DOHH2 (cell line): ENCODE results near the gene TSSK6.

Experiments
- H3F3A ChIP-seq: fragments of 200-600 bp; sonication (generic), shearing (Covaris generic); 2 replicates; pipeline ENCODE4 v1.6.0; 2016; ENCODE audit warnings: antibody characterized with exemption, mild to moderate bottlenecking; ENCODE audit not compliant: control insufficient read depth, insufficient read depth
- H3K27ac ChIP-seq: fragments of 200-600 bp; sonication (generic); 2 replicates; pipeline ENCODE4 v1.5.1; 2014; ENCODE audit warnings: low read depth, mild to moderate bottlenecking, low read length, moderate library complexity
- H3K27me3 ChIP-seq: fragments of 200-600 bp; sonication (generic); 2 replicates; pipeline ENCODE4 v1.6.1; 2014; ENCODE audit warnings: mild to moderate bottlenecking, low read length, mixed read lengths; ENCODE audit not compliant: control insufficient read depth
- H3K36me3 ChIP-seq: fragments of 200-600 bp; sonication (generic); 2 replicates; pipeline ENCODE4 v1.6.1; 2014; ENCODE audit warnings: mild to moderate bottlenecking, low read length, moderate library complexity, mixed read lengths; ENCODE audit not compliant: control insufficient read depth
- H3K4me1 ChIP-seq: fragments of 200-600 bp; sonication (generic); 2 replicates; pipeline ENCODE4 v1.6.1; 2014; ENCODE audit warnings: mild to moderate bottlenecking, low read length, mixed read lengths; ENCODE audit not compliant: control insufficient read depth
- H3K4me2 ChIP-seq: fragments of 200-600 bp; sonication (generic); 2 replicates; pipeline ENCODE4 v1.6.0; 2014; ENCODE audit warnings: mild to moderate bottlenecking, low read length, moderate library complexity
- H3K4me3 ChIP-seq: fragments of 200-600 bp; sonication (generic); 2 replicates; pipeline ENCODE4 v1.5.1; 2014; ENCODE audit warnings: mild to moderate bottlenecking, low read length, mixed read lengths
- H3K79me2 ChIP-seq: fragments of 200-600 bp; sonication (generic); 2 replicates; pipeline ENCODE4 v1.6.1; 2014; ENCODE audit warnings: mild to moderate bottlenecking, low read length, mixed read lengths; ENCODE audit not compliant: control insufficient read depth
- H3K9me2 ChIP-seq: fragments of 200-600 bp; sonication (generic); replicated peaks from 2 replicates; pipeline ENCODE4 v1.6.1; 2014; ENCODE audit warnings: mild to moderate bottlenecking, low read length, mixed read lengths; ENCODE audit not compliant: control insufficient read depth
- H3K9me3 ChIP-seq: fragments of 200-600 bp; sonication (generic); 2 replicates; pipeline ENCODE4 v1.6.1; 2014; ENCODE audit warnings: antibody characterized with exemption, low read length, mixed read lengths; ENCODE audit not compliant: control insufficient read depth, insufficient read depth
- H4K20me1 ChIP-seq: fragments of 200-600 bp; sonication (generic); 2 replicates; pipeline ENCODE4 v1.6.0; 2014; ENCODE audit warnings: low read depth, mild to moderate bottlenecking, antibody characterized with exemption, low read length, moderate library complexity; ENCODE audit not compliant: control insufficient read depth, insufficient read depth
- EZH2phosphoT487 ChIP-seq: fragments of 200-600 bp; sonication (generic); IDR thresholded peaks from 2 replicates; pipeline ENCODE4 v1.6.1; 2017; ENCODE audit warnings: borderline replicate concordance, mild to moderate bottlenecking, antibody characterized with exemption, low read length, moderate library complexity, mixed read lengths
- TF ChIP-seq, protein P1 (sequence below): fragments of 200-600 bp; sonication (generic); IDR thresholded peaks from one replicate; pipeline ENCODE4 v1.5.1; 2014; ENCODE audit warnings: antibody characterized with exemption, mild to moderate bottlenecking, low read depth, low read length; ENCODE audit not compliant: poor library complexity, severe bottlenecking

Gene TSSK6

DNA sequence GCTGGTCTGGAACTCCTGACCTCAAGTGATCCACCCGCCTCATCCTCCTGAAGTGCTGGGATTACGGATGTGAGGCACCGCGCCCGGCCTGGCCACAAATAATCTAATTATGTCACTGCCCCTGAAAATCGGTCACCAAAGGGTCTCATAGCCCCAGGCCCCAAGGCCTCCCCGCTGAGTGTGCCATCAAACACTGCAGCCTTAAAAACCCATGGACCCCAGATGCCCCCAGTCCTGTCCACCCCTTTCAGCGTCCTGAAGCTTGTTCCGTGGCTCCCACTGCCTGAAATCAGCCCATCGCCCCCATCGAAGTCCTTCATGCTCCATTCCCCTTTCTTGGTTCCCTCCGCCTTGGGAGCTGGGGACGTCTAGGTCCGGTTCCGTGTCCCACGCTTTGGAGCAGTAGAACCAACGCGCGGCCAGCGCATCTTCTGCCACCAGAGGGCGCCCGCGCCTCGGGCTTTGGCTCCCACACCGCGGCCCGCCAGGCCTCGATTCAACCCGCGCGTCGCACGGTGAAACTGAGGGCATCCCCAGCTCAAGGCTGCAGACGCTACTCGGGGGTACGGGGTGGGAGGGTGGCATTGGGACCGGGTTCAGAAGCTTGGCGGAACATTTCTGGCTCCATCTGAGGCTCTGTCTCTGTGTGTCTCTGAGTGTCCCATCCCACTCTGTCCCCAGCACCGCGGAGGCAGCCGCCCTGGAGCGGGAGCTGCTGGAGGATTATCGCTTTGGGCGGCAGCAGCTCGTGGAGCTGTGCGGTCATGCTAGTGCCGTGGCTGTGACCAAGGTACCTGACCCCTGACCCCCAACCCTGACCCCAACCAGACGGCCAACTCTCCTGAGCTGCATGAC is 16.8 kb upstream of the TSSK6 start:
- no peaks in the 10 kb centered on the region for H3K9me2 ChIP-seq
- H3K4me2 ChIP-seq = peak overlapping the region; percentile 33; the same call in 1 of the 2 replicates
- H3K27ac ChIP-seq = no peak overlapping the region
- TF ChIP-seq EZH2phosphoT487 = no peak
- TF ChIP-seq, protein P1, sequence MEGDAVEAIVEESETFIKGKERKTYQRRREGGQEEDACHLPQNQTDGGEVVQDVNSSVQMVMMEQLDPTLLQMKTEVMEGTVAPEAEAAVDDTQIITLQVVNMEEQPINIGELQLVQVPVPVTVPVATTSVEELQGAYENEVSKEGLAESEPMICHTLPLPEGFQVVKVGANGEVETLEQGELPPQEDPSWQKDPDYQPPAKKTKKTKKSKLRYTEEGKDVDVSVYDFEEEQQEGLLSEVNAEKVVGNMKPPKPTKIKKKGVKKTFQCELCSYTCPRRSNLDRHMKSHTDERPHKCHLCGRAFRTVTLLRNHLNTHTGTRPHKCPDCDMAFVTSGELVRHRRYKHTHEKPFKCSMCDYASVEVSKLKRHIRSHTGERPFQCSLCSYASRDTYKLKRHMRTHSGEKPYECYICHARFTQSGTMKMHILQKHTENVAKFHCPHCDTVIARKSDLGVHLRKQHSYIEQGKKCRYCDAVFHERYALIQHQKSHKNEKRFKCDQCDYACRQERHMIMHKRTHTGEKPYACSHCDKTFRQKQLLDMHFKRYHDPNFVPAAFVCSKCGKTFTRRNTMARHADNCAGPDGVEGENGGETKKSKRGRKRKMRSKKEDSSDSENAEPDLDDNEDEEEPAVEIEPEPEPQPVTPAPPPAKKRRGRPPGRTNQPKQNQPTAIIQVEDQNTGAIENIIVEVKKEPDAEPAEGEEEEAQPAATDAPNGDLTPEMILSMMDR = peak; percentile 98
- H3K79me2 ChIP-seq = no peaks in the 10 kb centered on the region
- H3K9me3 ChIP-seq = no peaks in the 10 kb centered on the region
- H4K20me1 ChIP-seq = no peaks in the 10 kb centered on the region
- no peaks in the 10 kb centered on the region for H3K27me3 ChIP-seq
- no peak overlapping the region for H3K4me3 ChIP-seq
- H3F3A ChIP-seq = peaks cover 7% of the 10 kb centered on the region
- H3K36me3 ChIP-seq = peaks cover 24% of the 10 kb centered on the region
- H3K4me1 ChIP-seq = peaks cover 13% of the 10 kb centered on the region

DNA sequence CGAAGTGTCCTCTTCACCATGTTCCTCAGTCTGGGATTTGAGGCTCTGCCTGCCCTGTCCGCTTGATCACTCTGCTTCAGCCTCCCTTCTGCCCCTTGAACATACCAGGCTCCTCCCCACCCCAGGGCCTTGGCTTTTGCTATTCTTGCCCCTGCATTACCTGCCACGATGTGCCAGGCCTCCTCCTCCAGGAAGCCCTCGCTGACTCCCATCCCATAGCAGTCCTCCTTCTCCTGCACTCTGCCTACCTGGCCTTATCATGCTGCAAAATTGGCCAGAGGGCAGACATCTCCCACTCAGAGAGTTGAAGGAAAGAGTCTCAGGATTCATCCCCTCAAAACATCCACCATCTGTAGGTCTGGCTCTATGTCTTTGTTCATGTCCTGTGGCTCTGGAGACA is 15.5 kb upstream of the TSSK6 start:
- Histone ChIP-seq H4K20me1 (no peaks in the 10 kb centered on the region), H3K4me1 (peaks cover 26% of the 10 kb centered on the region), H3K27ac (no peak overlapping the region), H3K9me2 (no peaks in the 10 kb centered on the region), H3K27me3 (no peaks in the 10 kb centered on the region), H3K9me3 (no peaks in the 10 kb centered on the region), H3K4me3 (no peak overlapping the region), H3F3A (peaks cover 10% of the 10 kb centered on the region), H3K4me2 (no peak overlapping the region), H3K79me2 (peaks cover 7% of the 10 kb centered on the region), H3K36me3 (peaks cover 34% of the 10 kb centered on the region)
- TF ChIP-seq EZH2phosphoT487 = no peak
- TF ChIP-seq, protein P1 = no peak

DNA sequence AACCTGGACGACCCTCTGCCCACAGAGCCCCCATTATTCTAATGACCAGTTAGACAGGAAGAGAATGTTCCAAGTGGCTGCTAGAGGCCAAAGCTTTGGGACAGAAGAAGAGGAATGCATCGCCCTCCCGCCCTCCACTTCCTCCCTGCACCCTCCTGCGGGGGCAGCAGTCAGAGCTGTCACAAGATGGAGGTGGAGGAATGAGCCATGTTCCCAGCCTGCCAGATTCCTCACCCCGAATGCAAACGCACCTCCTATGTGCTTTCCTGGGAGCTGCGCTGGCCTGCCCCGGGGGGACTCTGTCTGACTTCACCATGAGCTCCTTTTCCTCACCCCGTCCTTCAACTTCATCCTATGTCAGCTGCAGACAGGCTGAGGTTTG is 15.1 kb upstream of the TSSK6 start:
- H3F3A ChIP-seq = peaks cover 10% of the 10 kb centered on the region
- H3K36me3 ChIP-seq = peaks cover 39% of the 10 kb centered on the region
- H3K4me1 ChIP-seq = peaks cover 30% of the 10 kb centered on the region
- no peak for TF ChIP-seq EZH2phosphoT487
- TF ChIP-seq, protein P1 = no peak
- H4K20me1 ChIP-seq = no peaks in the 10 kb centered on the region
- no peak overlapping the region for H3K27ac ChIP-seq
- H3K27me3 ChIP-seq = no peaks in the 10 kb centered on the region
- no peak overlapping the region for H3K4me2 ChIP-seq
- H3K4me3 ChIP-seq = no peak overlapping the region
- H3K79me2 ChIP-seq = peaks cover 11% of the 10 kb centered on the region
- H3K9me2 ChIP-seq = no peaks in the 10 kb centered on the region
- H3K9me3 ChIP-seq = no peaks in the 10 kb centered on the region
